Measurements from ENCODE around the gene GPR146. TPM values are rescaled to one million over a fixed set of nuclear protein-coding genes. Genes with fewer than 3 reads are reported as not detected.

GPR146 gene
- total and polyA plus RNA-seq, 2 donors (not counting 1 experiment from before 2014, with no cell fraction given), result 2.2 to 3.3 TPM

DNA sequence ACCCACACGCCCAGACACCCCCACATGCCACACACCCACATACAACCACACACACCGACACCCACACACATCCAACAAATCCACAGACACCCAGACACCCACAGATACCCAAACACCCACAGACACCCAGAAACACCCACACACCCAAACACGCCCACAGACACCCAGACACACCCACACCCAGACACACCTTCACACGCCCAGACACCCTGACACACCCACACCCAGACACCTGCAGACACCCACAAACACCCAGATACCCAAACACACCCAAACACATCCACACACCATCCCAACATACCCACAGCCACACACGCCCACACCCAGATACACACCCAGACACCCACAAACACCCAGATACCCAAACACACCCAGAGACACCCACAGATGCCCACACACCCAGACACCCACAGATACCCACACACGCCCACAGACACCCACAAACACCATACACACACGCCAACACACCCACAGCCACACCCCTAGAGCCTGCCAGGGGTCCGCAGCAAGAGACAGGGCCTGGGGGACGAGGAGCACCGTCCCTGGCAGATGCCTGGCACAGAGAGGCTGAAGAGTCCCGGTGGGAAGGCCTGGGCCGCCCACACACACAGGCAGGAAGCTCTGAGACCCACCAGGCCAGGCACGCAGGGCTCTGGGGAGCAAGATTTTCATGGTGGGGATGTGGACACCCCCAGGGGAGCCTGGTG is 32.9 kb upstream of the GPR146 start:
- Histone ChIP-seq H4K20me1 (ENCODE audit: control insufficient read depth, extremely low read depth, insufficient read depth, low read length) (no peaks in the 10 kb centered on the region), H3K27me3 (ENCODE audit: control insufficient read depth, insufficient read depth, low read length) (no peaks in the 10 kb centered on the region), H3K79me2 (ENCODE audit: control insufficient read depth, insufficient read depth, low read length) (no peaks in the 10 kb centered on the region), H3K4me2 (ENCODE audit: extremely low read depth, insufficient read depth, low read length) (no peak overlapping the region), H3K4me3 (replicated peaks in 1 of 4; ENCODE audit: control extremely low read depth in 1 of 4, insufficient read depth in 1 of 4, low read depth in 3 of 4, low read length in 4 of 4) (no peak overlapping the region), H3K27ac (ENCODE audit: insufficient read depth, low read length) (no peak overlapping the region), H3K9ac (ENCODE audit: insufficient read depth, low read length) (no peak overlapping the region), H3K9me3 (ENCODE audit: control insufficient read depth, insufficient read depth, low read depth, low read length) (no peaks in the 10 kb centered on the region), H3K4me1 (ENCODE audit: control insufficient read depth, extremely low read depth, insufficient read depth, low read length) (no peaks in the 10 kb centered on the region), H2AFZ (ENCODE audit: low read length) (no peak overlapping the region), H3K36me3 (ENCODE audit: control insufficient read depth, insufficient read depth, low read length) (peaks cover 5% of the 10 kb centered on the region)
- TF ChIP-seq, protein P1, sequence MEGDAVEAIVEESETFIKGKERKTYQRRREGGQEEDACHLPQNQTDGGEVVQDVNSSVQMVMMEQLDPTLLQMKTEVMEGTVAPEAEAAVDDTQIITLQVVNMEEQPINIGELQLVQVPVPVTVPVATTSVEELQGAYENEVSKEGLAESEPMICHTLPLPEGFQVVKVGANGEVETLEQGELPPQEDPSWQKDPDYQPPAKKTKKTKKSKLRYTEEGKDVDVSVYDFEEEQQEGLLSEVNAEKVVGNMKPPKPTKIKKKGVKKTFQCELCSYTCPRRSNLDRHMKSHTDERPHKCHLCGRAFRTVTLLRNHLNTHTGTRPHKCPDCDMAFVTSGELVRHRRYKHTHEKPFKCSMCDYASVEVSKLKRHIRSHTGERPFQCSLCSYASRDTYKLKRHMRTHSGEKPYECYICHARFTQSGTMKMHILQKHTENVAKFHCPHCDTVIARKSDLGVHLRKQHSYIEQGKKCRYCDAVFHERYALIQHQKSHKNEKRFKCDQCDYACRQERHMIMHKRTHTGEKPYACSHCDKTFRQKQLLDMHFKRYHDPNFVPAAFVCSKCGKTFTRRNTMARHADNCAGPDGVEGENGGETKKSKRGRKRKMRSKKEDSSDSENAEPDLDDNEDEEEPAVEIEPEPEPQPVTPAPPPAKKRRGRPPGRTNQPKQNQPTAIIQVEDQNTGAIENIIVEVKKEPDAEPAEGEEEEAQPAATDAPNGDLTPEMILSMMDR (conservative IDR thresholded peaks at IDR 0.05 in 1 of 2, IDR thresholded peaks at IDR 0.05 in 1 of 2; ENCODE audit: low read depth in 1 of 2, low read length in 2 of 2), result no peak
- TF ChIP-seq EZH2 (IDR thresholded peaks at IDR 0.05; ENCODE audit: low read length, missing control alignments), result no peak
- DNase-seq (ENCODE audit: low read depth in 2 of 2), result no peak

DNA sequence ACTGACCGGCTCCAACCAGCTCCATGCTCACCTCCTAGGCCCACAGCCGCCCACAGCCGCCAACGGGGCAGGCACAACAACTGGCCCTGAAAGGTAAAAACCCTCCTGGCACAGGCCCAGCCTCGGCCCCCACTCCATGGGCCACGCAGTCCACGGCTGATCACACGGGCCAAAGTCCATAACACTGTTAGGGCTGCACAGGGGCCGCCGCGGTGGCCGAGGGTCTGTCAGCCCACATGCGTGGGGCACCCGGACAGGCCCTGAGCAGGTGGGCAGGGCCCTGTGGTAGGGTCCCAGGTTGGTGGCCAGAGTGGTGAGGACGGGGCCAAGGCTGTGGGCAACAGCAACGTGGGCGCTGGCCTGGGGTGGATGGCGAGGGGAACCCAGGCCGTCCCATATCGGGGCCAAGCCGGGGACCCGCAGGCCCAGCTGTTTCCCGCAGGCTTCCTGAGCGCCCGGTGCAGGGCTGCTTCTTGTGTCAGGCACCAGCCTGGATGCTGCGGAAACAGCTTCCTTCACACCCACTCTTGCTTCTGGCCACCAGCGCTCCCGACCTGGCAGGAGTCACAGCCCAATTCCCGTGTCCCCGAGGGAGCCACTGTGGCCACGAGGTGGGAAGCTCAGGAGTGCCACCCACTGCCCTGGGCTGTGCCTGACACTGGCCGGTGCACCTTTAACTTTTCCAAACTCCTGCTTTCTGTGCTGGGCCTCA is 32.2 kb upstream of the GPR146 start:
- Histone ChIP-seq H3K27me3 (ENCODE audit: control insufficient read depth, insufficient read depth, low read length) (no peaks in the 10 kb centered on the region), H3K79me2 (ENCODE audit: control insufficient read depth, insufficient read depth, low read length) (no peaks in the 10 kb centered on the region), H3K4me2 (ENCODE audit: extremely low read depth, insufficient read depth, low read length) (no peak overlapping the region), H3K9ac (ENCODE audit: insufficient read depth, low read length) (no peak overlapping the region), H3K27ac (ENCODE audit: insufficient read depth, low read length) (no peak overlapping the region), H3K4me3 (replicated peaks in 1 of 4; ENCODE audit: control extremely low read depth in 1 of 4, insufficient read depth in 1 of 4, low read depth in 3 of 4, low read length in 4 of 4) (no peak overlapping the region), H2AFZ (ENCODE audit: low read length) (no peak overlapping the region), H3K4me1 (ENCODE audit: control insufficient read depth, extremely low read depth, insufficient read depth, low read length) (no peaks in the 10 kb centered on the region), H3K9me3 (ENCODE audit: control insufficient read depth, insufficient read depth, low read depth, low read length) (no peaks in the 10 kb centered on the region), H3K36me3 (ENCODE audit: control insufficient read depth, insufficient read depth, low read length) (peaks cover 5% of the 10 kb centered on the region), H4K20me1 (ENCODE audit: control insufficient read depth, extremely low read depth, insufficient read depth, low read length) (no peaks in the 10 kb centered on the region)
- DNase-seq (ENCODE audit: low read depth in 2 of 2), result no peak
- TF ChIP-seq EZH2 (IDR thresholded peaks at IDR 0.05; ENCODE audit: low read length, missing control alignments), result no peak
- TF ChIP-seq, protein P1 (conservative IDR thresholded peaks at IDR 0.05 in 1 of 2, IDR thresholded peaks at IDR 0.05 in 1 of 2; ENCODE audit: low read depth in 1 of 2, low read length in 2 of 2), result no peak

DNA sequence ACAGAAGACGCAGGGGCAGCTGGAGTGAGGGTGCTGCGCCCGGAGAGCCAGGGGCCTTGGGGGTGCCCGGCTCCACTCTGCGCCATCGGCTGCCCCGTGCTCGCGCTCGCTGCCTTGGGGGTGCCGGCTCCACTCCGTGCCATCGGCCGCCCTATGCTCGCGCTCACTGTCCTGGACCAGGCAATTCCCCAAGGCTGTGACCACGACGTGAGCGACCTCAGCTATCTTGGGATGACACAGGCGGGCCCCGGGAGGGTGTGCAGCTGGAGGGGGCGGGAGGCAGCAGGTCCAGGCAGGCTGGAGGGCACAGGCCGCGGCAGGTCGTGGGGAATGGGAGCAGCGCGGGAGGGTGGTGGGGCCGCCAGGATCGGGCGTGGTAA is 31.6 kb upstream of the GPR146 start:
- H3K9ac ChIP-seq (ENCODE audit: insufficient read depth, low read length), result no peak overlapping the region
- no peak overlapping the region for H3K27ac ChIP-seq (ENCODE audit: insufficient read depth, low read length)
- no peaks in the 10 kb centered on the region for H4K20me1 ChIP-seq (ENCODE audit: control insufficient read depth, extremely low read depth, insufficient read depth, low read length)
- no peaks in the 10 kb centered on the region for H3K27me3 ChIP-seq (ENCODE audit: control insufficient read depth, insufficient read depth, low read length)
- no peaks in the 10 kb centered on the region for H3K4me1 ChIP-seq (ENCODE audit: control insufficient read depth, extremely low read depth, insufficient read depth, low read length)
- no peak overlapping the region for H2AFZ ChIP-seq (ENCODE audit: low read length)
- H3K4me3 ChIP-seq (replicated peaks in 1 of 4; ENCODE audit: control extremely low read depth in 1 of 4, insufficient read depth in 1 of 4, low read depth in 3 of 4, low read length in 4 of 4), result no peak overlapping the region
- H3K9me3 ChIP-seq (ENCODE audit: control insufficient read depth, insufficient read depth, low read depth, low read length), result no peaks in the 10 kb centered on the region
- no peak overlapping the region for H3K4me2 ChIP-seq (ENCODE audit: extremely low read depth, insufficient read depth, low read length)
- TF ChIP-seq, protein P1 (conservative IDR thresholded peaks at IDR 0.05 in 1 of 2, IDR thresholded peaks at IDR 0.05 in 1 of 2; ENCODE audit: low read depth in 1 of 2, low read length in 2 of 2), result no peak
- no peak for TF ChIP-seq EZH2 (IDR thresholded peaks at IDR 0.05; ENCODE audit: low read length, missing control alignments)
- peaks cover 5% of the 10 kb centered on the region for H3K36me3 ChIP-seq (ENCODE audit: control insufficient read depth, insufficient read depth, low read length)
- DNase-seq (ENCODE audit: low read depth in 2 of 2), result no peak
- H3K79me2 ChIP-seq (ENCODE audit: control insufficient read depth, insufficient read depth, low read length), result no peaks in the 10 kb centered on the region
